GM18951 (cell line): ENCODE measurements around the gene NKAIN2.

Source experiments
- POLR2A ChIP-seq: IDR thresholded peaks from 4 replicates; pipeline ENCODE4 v1.6.1; 2011; ENCODE audit warnings: mild to moderate bottlenecking; ENCODE audit not compliant: insufficient read length, insufficient read depth; ENCODE audit errors: extremely low read depth
- in situ Hi-C: fragments of 300-500 bp; cut with MboI; formaldehyde crosslinking; loops from one replicate; pipeline ENCODE4 v1.12.0; 2022; ENCODE audit warnings: low sequenced_read_pairs, mixed read lengths, inconsistent platforms; ENCODE audit not compliant: unreplicated experiment

NKAIN2 gene

GRCh38 chr6:124495665-124496190 is 692.1 kb downstream of the NKAIN2 start:
- TF ChIP-seq POLR2A, result no peak
- in situ Hi-C loops, result no loop called here

GRCh38 chr6:124496334-124496733 is 692.7 kb downstream of the NKAIN2 start:
- no peak for TF ChIP-seq POLR2A

GRCh38 chr6:124512431-124512830 is 708.8 kb downstream of the NKAIN2 start:
- TF ChIP-seq POLR2A, result no peak
- in situ Hi-C loops, result no loop called here

More at GRCh38 chr6:124496334-124496733, 692.7 kb downstream of the NKAIN2 start:
- in situ Hi-C loops, result no loop called here

- in situ Hi-C loops, result no loop called here
- TF ChIP-seq POLR2A, result no peak
Measured at GRCh38 chr6:124517339-124517738, 713.7 kb downstream of the NKAIN2 start.

GRCh38 chr6:124520514-124520913 is 716.8 kb downstream of the NKAIN2 start:
- no peak for TF ChIP-seq POLR2A
- in situ Hi-C loops, result no loop called here

GRCh38 chr6:124522335-124522734 is 718.7 kb downstream of the NKAIN2 start:
- in situ Hi-C loops, result no loop called here
- no peak for TF ChIP-seq POLR2A

GRCh38 chr6:124524491-124525200 is 721.0 kb downstream of the NKAIN2 start:
- in situ Hi-C loops, result no loop called here
- no peak for TF ChIP-seq POLR2A

GRCh38 chr6:124530926-124531325 is 727.3 kb downstream of the NKAIN2 start:
- TF ChIP-seq POLR2A, result no peak
- in situ Hi-C loops, result no loop called here

- no peak for TF ChIP-seq POLR2A
- in situ Hi-C loops, result no loop called here
Measured at GRCh38 chr6:124535299-124535698, 731.6 kb downstream of the NKAIN2 start.

- TF ChIP-seq POLR2A, result no peak
- in situ Hi-C loops, result no loop called here
Measured at GRCh38 chr6:124535746-124536145, 732.1 kb downstream of the NKAIN2 start.

- TF ChIP-seq POLR2A, result no peak
- in situ Hi-C loops, result no loop called here
Measured at GRCh38 chr6:124536157-124536841, 732.6 kb downstream of the NKAIN2 start.

GRCh38 chr6:124536842-124537191 is 733.2 kb downstream of the NKAIN2 start:
- in situ Hi-C loops, result no loop called here
- no peak for TF ChIP-seq POLR2A

GRCh38 chr6:124539096-124539495 is 735.4 kb downstream of the NKAIN2 start:
- TF ChIP-seq POLR2A, result no peak
- in situ Hi-C loops, result no loop called here

GRCh38 chr6:124541573-124541972 is 737.9 kb downstream of the NKAIN2 start:
- no peak for TF ChIP-seq POLR2A
- in situ Hi-C loops, result no loop called here
